HG02571 (cell line): ENCODE results near the gene CRYBG3.

ENCODE experiments used
- ATAC-seq: cut with Tn5 transposase; IDR thresholded peaks from one replicate; pipeline ENCODE4 v1.9.1; 2021; ENCODE audit warnings: mild to moderate bottlenecking, moderate library complexity; ENCODE audit not compliant: unreplicated experiment

CRYBG3 gene

GRCh38 chr3:97970956-97971620 is 149.3 kb downstream of the CRYBG3 start:
- ATAC-seq, result no peak

GRCh38 chr3:97971679-97972567 is 150.1 kb downstream of the CRYBG3 start, which contains the start of gene RIOX2:
Gene RIOX2 (minus strand): TSS chr3:97972431. CDS start chr3:97967593, 4,838 bp downstream.
- ATAC-seq, result peak; percentile 88

GRCh38 chr3:97972976-97973375 is 151.2 kb downstream of the CRYBG3 start:
- no peak for ATAC-seq

- ATAC-seq, result no peak
Observed at GRCh38 chr3:97974996-97975395, 153.2 kb downstream of the CRYBG3 start.

- no peak for ATAC-seq
Observed at GRCh38 chr3:97975466-97975865, 153.7 kb downstream of the CRYBG3 start.

- ATAC-seq, result no peak
Observed at GRCh38 chr3:97979610-97980009, 157.8 kb downstream of the CRYBG3 start.

GRCh38 chr3:97981886-97982285 is 160.1 kb downstream of the CRYBG3 start:
- ATAC-seq, result peak; percentile 63

GRCh38 chr3:97983933-97984491 is 162.2 kb downstream of the CRYBG3 start:
- no peak for ATAC-seq

- ATAC-seq, result no peak
Observed at GRCh38 chr3:97987306-97987705, 165.5 kb downstream of the CRYBG3 start.

- ATAC-seq, result no peak
Observed at GRCh38 chr3:97988784-97989568, 167.2 kb downstream of the CRYBG3 start.

- no peak for ATAC-seq
Observed at GRCh38 chr3:97990624-97991292, 168.9 kb downstream of the CRYBG3 start.

GRCh38 chr3:97991293-97991682 is 169.5 kb downstream of the CRYBG3 start:
- no peak for ATAC-seq

GRCh38 chr3:97992547-97993173 is 170.8 kb downstream of the CRYBG3 start:
- ATAC-seq, result no peak

- no peak for ATAC-seq
Observed at GRCh38 chr3:97993526-97993925, 171.7 kb downstream of the CRYBG3 start.

GRCh38 chr3:97994328-97994945 is 172.6 kb downstream of the CRYBG3 start:
- ATAC-seq, result no peak
